NCI-H69 (cell line): ENCODE results near the gene SGCE.

ENCODE experiments used
- DNase-seq: peaks from one replicate; lab custom pipeline; 2025; lab: John Stamatoyannopoulos, UW

SGCE gene

GRCh38 chr7:94658826-94659225 lies 2.9 kb upstream of the SGCE start:
- peak; percentile 81 for DNase-seq

DNA sequence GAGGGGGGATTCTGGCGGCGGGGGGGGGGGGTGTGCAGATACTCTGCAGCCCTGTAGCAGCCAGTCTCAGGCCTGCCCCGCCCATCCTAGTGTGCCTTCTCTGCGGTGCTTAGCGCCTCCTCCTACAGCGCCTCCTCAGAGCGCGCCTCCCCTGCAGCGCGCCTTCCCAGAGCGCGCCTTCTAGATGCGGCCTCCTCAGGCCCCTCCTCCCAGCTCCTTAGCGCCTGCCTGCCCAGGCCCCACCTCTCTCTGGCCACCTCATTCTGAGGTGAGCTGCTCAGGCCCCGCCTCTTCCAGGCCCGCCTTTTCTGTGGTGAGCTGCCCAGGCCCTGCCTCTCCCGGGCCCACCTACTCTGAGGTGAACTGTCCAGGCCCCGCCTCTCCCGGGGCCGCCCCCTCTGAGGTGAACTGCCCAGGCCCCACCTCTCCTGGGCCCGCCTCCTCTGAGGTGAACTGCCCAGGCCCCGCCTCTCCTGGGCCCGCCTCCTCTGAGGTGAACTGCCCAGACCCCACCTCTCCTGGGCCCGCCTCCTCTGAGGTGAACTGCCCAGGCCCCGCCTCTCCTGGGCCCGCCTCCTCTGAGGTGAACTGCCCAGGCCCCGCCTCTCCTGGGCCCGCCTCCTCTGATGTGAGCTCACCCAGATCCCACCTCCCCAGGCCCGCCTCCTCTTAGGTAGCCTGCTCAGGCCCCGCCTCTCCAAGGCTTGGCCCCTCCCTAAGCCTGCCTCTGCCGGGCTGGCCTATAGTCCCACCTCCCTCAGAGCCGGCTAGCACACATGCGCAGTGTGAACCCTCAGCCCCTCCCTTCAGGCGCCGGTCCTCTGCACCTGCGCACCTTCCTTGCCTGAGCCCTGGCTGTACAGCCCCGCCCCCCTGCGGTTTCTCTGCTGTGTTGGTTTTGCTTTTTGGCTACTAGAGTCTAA lies 2.1 kb upstream of the SGCE start:
- peak; percentile 100 for DNase-seq

DNA sequence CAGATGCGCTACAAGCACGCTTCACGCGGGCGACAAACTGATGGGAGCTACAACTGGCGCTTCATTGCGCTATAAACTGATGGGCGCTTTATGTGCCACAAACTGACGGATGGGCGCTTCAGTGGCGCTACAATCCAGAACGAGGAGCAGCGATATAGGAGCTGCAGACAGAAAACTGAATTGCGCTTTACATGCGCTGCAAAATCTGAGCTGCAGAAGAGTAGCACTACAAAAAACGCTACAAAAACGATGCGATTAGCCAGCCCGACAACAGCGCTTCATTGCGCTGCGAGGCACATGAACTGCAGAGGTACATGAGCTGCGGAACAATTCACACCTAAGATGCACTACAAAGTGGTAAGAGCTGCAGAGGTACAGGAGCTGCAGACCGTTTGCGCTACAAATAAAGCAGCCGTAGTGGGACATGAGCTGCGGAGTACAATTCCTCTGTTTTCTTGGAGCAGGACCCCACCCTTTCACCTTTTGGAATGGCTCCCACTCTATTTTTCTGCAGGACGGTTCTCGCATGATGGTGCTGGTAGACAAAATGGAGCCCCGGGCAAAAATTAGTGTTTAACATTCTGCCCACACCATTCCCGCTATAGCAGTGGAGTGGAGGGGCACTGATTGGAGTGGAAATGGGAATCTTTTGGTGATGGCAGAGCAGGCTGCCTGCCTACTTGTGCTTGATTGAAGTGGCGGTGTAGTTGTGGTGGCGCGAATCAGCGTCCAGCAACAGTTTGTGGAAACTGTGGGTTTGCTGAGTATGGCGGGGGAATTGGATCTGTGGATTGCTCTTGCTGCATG lies 1.2 kb upstream of the SGCE start:
- peak; percentile 87 for DNase-seq

GRCh38 chr7:94656658-94656924 lies 658 bp upstream of the SGCE start:
- DNase-seq, result no peak

GRCh38 chr7:94655126-94655847 lies 646 bp downstream of the SGCE start:
- DNase-seq, result peak; percentile 85

GRCh38 chr7:94654783-94655125 lies 1.2 kb downstream of the SGCE start:
- DNase-seq, result no peak

DNA sequence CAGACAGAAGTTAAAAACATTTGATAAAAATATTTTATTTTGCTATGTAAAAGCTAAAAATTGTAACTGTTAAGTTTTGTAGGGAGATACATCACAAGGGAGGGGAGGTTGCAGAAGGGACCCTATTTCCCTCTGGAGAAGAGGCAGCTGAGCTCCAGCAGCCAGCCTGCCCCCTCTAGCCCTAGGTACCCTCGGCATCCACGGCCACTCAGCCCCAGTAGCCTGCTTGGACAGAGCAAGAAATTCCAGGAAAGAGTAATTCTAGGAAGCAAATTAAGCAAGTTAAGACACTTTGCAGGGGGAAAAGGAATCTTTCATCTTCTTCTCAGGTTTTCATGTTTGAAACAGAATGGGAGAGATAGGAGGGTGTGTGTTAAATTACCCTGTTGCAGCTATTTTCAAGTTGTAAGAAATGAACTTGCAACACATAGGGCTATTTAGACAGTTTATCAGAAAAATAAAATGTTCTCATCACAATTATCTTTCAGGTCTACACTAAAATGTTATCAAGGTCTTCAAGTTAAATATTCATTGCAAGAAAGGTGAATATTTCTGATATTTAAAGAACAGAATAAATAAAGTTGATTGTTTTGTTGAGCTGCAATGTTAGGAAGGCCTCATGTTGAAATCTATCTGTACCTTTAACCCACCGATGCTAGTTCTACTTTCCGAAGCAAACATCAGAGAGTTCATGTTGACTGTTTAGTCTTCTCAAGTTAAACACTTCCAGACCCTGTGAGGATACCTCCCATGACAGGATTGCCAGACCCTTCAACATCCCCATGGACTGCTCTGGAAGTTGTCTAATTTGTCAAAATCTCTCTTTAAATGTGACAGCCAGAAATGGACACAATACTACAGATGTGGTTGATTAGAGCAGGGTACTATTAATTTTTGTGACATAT lies 5.5 kb downstream of the SGCE start:
- DNase-seq, result no peak

DNA sequence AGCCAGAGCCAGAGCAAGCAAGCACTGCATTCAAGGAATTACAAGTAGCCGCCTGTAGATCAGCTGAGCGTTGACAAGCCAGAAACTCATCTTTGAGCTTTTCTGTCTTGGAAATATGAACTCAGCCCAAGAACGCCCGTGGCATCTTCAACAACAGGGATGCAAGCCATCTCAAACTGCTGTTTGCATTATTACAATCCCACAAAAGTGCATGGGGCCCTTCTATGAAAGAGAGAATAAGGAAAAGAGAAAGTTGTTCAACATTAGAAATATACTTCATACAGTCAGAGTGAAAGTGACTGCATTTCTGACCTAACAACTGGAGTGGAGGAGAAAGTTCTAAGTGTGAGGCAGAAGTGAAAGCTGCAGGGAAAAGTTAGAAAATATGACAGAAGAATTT lies 6.5 kb downstream of the SGCE start:
- DNase-seq, result no peak

GRCh38 chr7:94648731-94649130 lies 7.2 kb downstream of the SGCE start:
- no peak for DNase-seq

DNA sequence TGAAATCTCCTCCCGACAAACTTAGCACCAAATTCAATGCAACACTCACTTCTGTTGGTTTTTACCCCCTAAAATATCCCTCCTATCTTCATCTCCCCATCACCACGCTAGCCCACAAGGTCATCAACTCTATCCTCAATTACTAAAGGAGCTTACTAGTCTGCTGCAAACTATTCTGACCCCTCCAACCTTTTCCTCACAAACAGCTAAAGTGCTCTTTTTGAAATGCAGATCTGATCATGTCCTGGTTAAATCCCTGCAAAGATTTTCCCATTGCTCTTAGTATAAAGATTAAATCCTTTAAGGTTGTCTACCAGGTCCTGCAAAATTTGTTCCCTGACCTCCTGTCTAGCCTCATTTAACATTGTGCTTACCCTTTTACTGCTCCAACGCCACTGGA lies 8.6 kb downstream of the SGCE start:
- no peak for DNase-seq

- no peak for DNase-seq
Observed at GRCh38 chr7:94643771-94644545, 12.0 kb downstream of the SGCE start.

DNA sequence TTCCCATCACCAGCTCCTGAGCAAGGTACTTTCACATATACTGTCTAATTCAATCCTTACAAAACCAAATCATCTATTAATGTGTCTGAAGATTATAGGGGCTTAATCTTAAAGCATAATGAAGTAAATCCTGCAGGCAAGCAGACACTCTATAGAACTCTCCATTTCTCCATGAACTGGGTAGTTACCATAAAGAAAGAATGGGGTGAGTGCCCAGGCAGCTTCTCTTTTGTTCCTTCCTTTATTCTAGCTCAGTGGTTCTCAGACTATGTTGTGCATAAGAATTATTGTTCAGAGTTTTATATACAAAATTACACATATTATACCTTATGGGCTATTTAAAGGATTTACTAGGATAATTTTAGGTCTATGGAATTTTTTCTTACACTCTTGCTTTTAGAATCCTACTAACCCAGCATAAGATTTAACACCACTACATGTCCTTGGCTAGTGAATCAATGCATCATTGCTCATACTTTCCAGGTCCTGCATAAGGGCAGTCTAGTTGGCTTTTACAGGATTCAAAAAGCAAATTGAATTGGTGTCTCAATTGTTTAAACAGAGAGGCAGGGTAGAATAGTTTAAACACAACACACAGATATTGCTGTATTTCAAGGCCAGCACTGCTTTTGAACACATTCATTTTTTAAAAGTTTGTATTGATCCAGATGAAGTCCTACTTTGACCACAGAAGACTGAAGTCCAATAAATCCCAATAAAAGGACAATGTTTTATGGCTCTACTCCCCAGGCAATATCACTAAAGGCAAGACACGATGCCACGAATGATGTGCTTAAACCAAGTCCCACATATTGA lies 12.9 kb downstream of the SGCE start:
- DNase-seq, result no peak

GRCh38 chr7:94639384-94639783 lies 16.5 kb downstream of the SGCE start:
- DNase-seq, result peak; percentile 50

DNA sequence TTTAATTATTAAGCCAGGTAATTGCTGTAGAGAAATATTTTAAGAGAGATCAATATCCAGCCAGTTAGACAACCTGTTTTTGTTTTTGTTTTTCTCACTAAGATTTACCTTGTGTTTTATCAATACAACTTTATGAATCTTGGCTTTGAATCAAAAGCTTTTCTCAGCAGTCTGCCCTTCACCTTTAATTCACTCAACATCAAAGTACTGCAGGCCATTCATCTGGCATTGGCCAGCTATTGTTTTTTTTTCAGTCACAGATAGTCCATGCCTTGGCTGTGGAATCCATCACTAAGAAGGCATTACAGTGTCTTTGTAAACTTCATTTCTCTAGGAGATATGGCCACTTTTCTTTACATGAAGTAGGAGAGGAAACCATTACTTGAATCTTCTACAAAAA lies 20.2 kb downstream of the SGCE start:
- DNase-seq, result peak; percentile 19

GRCh38 chr7:94634502-94634901 lies 21.4 kb downstream of the SGCE start:
- DNase-seq, result no peak

GRCh38 chr7:94633687-94634086 lies 22.2 kb downstream of the SGCE start:
- peak; percentile 41 for DNase-seq

- DNase-seq, result peak; percentile 74
Observed at GRCh38 chr7:94633014-94633341, 23.0 kb downstream of the SGCE start.

DNA sequence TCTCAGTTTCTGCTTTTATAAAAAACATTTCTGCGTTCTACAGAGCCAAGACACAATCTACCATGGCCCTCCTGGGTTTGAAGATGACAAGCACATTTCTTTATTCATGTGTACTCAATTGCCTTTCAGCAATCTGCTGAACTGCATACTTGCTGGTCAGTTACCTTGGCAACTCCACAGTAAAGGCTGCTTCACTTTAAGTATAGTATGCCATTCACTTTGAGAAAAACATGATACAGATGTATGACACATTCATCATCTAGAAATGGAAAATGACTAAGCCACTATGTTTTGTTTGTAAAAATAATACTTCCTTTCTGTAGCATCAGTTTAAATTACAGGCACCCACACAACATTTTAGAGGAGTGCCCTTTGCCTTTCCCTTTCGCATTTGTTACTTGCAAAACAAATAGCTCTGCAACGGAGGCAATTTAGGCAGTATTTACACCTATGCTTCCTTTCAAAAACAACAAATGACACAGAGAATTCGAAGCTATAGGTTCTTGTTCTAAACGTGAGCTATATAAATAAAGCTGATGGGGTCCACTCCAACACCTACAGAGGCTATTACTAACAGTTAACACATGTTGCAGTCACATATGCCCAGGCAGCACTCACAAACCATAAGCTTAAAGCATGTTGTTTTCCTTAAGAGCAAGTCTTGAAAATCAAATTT lies 23.5 kb downstream of the SGCE start:
- peak; percentile 84 for DNase-seq

- DNase-seq, result peak; percentile 62
Observed at GRCh38 chr7:94630855-94631254, 25.1 kb downstream of the SGCE start.

- peak; percentile 75 for DNase-seq
Observed at GRCh38 chr7:94623820-94624219, 32.1 kb downstream of the SGCE start.
